ENCODE measurements around the gene CASZ1.

Gene CASZ1

DNA sequence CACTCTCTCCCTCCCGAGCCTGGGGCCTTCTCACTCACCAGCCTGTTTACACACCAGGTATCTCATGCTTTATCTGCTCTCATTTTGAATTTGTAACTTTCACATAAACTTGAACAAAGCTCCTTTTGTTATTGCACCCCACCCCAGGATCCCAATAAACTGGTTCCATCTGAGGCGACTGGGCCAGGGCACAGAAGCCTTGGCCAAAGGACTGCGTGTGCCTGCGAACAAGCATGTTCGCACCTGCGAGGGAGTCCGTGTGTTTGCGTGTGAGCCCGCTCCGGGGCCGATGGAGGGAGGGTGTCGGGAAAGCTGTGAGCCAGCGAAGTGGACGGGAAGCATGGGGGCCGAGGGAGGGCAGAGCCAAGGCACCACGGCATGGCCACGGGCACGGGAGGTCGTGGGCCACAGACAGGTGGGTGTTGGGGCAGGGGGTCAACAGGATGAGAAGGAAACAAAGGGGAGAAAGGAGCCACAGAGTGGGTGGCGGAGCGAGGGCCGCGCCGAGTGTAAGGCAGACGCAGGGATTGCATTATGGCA is 98.8 kb downstream of the CASZ1 start:
- no peak for DNase-seq

DNA sequence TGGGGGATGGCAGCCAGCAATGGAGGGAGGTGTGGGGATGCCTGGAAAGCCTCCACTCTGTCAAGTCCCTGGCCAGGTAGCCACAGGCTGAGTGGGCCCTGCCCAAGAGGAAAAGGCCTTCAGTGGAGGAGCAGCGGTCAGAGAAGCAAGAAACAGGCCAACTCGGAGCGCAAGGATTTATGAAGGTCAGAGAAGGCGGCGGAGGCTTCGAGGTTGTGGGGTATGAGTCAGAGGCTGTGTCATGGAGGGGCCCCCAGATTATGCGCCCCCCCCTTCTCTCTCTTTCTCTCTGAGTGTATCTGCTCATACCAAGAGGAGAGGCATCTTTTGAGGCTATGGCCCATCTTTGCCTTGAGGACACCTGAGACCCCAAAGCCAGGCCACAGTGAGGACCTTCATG is 99.5 kb downstream of the CASZ1 start:
- DNase-seq = no peak

DNA sequence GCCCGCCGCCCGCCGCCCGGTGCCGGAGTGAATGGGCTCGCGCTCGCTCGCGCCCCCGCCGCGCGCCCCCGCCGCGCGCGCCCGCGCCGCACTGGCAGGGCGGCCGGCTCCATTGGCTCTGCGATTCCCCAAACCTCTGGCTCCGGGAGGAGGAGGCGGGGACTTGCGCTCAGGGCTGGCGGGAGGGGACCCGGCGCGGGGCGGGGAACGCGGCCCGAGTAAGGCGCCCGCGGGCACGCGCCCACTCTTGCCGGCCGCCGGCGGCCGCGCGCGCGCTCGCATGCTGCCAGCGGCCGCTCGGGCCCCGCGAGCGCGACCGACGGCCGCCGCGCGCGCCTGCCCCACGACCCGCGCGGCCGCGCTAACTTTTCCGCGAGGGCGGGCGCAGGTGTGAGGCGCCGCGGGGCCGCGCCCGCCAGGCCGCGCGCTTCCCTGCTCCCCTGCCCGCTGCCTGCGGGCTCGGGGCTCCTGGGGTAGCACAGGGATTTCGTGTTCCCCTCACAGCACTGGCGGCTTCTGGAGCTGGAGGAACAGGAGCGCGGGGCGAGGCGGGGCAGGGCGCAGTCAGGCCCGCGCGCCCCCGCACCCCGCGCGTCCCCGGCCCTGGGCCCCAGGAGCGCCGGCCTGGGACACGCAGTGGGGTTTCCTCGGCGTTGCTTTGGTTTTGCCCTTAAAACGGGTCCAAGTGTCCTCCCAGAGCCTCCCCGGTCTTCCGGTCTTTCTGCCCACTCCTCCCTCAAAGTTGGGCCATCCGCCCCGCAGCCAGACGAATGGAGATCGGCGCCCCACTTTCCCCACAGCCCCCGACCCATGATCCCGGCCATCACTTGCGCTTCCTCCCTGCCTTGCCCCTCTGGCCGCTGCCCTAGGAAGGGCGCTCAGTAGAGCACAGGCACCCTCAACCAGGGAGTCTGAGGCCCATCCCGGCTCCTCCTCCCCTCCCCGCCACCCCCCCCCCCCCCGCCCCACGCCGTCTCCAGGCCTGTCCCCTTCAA is 101.5 kb downstream of the CASZ1 start:
- peak; percentile 6 for DNase-seq

DNA sequence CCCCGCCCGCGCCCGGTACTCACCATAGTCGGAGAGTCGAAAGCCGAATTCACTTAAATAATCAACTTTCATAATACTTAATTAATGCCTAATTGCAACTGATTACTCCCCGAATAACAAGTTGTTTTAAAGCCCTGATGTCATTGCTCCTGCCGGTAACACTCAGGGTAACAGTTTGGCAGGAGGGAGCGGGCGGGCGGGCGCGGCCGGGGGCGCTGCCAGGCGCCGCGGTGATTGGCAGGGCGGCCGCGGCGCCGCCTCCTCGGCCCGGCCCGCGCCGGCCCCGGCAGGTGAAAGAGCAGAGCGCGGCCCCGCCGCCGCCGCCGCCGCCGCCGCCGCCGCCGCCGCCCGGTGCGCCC is 102.2 kb downstream of the CASZ1 start:
- peak; percentile 14 for DNase-seq

DNA sequence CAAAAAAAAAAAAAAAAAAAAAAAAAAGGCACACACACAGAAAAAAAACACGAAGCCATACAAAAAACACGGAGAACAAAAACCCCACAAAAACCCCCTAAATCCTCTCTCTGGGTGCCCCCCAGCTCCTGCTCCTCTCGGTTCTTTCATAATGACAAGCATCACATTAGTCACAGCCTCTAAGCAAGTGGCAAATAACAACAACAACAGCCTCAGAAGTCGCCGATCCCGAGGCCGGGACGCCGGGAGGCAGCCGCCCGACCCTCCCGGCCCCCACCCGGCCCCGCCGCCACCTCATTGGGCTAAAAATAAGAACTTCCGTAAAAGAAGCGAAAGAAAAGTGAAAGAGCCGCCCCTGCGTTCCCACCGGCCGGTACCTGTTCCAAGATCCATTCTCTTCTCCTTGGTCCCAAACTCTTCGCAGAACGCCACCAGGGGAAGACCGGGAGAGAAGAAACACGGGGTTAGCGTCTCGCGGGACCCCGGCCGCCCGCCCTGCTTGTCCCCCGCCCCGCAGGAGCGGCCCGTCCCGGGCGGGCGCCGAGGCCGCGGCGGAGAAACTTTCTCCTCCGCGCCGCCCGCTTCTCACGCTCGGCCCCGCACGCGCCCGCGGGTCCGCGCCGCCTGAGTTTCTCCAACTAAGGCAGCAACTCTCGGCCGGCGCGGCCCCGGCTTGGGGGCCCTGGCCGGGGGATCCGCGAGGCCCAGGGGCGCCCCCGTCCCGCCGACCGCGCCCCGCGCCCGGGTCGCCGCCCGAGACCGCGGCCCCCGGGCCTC is 102.8 kb downstream of the CASZ1 start:
- DNase-seq = no peak

DNA sequence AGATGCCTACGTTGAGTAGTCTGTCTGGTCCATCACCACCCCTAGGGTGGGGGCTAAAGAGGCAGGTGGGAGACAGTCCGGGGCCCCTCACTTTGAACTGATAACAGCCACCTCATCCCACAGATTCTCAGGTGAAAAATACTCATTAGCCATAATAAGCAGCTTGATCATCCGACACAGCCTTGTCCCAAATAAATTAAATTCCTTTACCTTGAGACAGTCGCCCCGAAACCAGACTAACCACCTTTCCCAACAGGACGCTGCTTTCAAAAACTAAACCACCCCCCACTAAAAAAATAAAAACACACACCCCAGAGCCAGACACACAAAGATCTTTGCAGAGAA is 103.3 kb downstream of the CASZ1 start:
- no peak for DNase-seq

DNA sequence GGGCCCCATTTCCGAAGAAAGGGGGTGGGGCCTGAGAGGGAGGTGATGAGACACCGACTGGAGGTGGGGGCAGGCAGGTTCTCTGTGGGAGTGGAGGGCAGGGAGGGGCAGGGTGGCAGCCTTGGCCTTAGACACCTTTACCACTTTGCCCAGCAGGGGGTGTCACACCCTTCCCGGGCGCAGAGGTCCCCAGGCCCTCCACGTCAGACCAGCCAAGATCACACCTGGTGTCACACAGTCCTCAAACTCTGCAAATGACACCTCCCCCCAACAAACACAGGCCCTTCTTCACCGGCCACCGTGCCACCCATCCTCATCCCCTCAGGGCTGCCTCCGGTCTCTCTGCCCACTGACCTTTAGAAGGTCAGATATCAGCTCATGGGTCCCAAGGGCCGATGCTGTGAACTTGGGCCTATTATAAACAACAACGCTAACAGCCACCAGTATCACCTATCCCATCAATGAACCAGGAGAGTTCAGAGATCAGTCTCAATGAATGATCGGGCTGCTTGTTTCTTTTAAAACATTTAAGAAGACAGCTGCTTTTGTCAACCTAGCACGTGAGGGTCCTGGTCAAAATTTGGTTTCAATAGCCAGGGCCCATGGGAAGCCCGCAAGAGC is 103.9 kb downstream of the CASZ1 start:
- peak; percentile 3 for DNase-seq

DNA sequence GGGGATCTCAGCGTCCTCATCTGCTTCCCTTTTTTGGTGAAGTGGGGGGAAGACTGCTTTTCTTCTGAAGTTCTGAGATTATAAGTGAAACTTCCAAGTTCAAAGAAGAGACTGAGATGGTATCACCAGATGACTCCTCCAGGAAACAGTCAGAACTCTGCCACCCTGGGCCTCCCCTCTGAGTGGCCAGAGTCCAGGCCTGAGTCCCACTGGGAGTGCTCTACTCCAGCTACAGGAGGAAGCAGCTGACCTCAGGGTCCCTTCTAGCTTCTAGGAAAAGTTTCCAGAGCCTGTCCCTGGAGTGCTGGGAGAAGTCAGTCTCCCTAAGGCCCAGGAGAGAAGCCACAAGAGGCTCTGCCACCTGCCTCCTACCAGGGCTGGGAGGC is 104.7 kb downstream of the CASZ1 start:
- DNase-seq = no peak

DNA sequence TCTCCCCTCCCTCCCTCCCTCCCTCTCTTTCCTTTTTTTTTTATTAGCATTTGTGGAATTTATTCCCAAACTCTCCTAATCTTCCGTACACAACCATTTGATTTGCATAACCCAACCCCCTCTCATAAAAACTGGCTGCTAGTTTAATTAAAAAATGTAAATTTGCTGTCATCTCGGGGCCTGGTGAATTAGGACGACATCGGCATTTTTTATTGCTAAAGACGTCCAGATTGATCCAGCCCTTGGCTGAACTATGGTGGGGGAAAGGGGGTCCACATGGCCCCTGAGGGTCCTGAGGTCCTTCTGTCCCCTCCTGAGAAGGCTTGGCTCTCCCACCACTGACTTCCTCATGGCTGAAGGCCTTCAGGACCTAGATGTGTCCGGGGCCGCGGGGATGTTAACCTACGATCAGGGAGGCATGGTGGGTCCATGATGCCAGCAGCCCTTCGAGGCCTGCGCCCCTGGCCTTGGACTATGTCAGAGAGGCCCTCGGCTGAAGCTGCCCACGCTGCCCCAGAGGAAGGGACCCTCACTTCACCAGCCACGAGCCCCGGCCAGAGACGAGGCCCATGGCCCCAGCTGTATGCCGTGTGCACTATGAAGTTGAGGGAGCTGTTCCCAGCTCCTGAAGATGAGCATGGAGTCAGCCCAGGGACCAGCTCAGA is 105.2 kb downstream of the CASZ1 start:
- DNase-seq = no peak

DNA sequence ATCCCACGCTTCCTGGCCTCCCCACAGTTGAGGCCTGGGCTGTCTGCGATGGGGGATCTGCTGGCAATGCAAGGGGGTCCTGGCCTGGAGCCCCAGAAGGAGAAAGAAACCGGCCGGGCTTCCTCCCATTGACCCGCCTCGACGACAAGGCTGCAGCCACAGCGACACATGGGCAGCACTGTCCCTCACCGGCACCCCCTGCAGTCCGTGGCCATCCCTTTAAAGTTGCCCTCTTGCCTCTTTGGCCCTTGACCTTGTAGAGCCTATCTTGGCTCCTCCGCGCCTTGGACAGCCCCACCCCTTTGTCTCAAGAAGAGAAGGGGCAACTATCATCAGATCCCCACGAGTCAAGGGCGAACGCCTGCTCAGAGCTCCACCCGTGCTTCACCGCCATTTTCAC is 106.0 kb downstream of the CASZ1 start:
- no peak for DNase-seq

DNA sequence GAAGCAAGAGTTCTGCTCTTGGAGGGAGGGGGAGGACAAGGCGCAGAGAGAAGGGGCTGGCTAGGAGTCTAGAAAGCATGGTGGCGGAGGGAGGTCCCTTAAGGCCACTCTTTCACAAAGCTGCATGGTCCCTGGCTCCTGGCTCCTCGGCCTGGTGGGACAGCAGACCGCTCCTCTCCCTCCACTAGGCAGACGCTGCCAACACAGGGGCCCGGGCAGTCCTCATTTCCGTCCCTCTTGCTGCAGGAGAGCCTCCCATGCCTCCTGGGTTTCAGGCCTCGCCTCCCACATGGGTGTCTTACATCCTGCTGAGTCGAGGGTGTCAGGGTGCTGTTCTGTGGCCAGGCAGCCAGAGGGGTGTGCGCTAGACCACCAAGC is 108.0 kb downstream of the CASZ1 start:
- DNase-seq = no peak

DNA sequence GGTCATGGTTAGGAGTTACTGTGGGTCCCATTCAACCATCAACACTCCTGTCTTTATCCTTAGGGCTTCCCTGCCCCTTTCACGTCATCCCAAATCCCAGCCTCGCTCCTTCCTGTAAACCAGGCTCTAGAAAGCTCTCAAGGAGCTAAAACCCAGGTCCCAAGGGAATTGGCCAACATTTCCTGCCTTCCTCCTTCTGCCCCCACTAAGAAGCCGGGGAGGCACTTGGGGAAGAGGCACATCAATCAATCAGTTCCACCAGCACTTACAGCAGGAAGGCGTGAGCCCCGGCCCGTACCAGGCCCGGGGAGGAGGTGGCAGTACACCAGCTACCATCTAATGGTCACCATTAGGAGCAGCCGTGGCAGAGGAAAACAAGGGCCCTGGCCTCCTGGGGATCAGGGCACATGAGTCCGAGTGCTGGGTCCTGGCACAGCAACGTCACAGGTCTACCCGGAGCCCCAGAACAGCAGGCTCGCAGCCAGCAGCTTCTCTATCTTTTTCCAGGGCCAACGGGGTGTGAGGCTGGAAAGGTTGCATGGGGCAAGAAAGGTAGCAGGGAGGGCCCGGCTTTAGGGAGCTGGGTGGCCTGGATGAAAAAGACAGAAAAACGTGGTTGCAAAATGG is 108.6 kb downstream of the CASZ1 start:
- DNase-seq = no peak

DNA sequence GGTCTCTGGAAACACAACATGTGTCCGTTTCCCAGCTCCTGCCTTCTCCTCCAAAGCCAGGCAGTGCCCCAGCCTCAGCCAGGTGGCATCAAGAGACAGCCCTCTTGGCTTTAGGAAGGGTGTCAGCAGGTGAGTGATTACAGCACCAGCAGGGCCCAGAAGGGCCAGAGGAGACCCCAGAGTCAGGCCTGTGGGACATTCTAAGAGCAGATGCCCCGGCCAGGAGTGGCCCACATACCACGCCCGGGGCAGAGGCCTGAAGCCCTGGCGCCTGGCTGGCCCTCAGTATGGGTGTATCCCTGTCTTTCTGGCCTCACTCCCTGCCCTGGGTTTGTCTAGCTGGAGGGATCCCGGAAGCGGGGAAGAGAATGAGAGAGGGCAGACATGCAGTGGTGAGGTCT is 109.2 kb downstream of the CASZ1 start:
- DNase-seq = no peak

DNA sequence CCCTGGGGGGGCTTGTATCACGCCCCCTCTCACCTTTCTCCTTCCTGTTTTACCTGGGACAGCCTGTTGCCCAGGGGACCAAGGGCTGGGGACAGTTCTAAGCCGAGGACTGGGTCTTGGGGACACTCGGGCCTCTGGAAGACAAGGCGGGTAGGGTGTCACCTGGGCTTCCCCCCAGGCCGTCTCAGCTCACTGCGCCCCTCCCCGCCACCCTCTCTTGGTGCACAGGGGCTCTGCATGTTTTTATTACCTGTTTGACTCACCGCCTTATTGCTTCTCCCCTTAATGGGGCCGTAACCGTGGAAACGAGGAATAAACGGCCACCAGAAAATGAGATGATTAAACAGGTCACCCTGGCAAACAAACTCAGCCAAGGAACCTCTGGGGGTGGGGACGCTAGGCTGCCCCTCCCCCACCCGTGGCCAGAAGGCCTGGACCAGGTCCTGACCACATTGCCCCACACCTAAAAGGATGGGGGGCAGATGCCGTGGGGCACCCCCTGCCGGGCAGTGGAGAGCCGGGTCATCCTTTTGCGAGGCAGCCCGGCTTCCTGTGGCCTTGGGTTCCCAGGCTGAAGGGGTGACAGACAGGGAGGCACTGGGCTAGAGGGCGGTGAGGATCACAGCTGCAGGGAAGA is 109.9 kb downstream of the CASZ1 start:
- DNase-seq = no peak

DNA sequence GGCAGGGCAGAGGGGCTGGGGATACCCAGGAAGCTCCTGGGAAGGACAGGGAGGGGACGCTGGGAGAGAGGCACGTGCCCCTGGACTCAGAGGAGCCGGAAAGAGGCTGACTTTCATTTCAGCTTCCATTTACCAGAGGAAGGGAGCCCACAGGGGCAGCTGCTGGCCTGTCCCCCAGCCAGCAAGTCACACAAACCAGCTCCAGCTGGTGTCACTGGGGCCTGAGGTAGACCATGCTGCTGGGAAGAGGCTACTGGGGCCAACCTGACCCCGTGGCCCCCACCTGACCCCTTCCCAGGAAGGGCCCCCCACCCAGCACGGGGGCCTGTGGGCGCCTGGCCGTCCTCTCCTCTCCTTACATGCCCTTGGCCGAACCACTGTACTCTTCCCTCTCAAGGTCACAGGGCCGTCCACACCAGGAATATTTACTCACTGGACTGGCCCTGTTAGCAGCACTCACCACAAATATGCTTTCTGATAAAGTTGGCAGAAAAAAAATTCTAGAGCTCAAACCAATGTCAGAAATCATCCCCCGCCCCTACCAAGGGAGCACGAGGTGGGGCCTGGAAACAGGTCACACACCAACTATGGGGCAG is 110.5 kb downstream of the CASZ1 start:
- DNase-seq = no peak

DNA sequence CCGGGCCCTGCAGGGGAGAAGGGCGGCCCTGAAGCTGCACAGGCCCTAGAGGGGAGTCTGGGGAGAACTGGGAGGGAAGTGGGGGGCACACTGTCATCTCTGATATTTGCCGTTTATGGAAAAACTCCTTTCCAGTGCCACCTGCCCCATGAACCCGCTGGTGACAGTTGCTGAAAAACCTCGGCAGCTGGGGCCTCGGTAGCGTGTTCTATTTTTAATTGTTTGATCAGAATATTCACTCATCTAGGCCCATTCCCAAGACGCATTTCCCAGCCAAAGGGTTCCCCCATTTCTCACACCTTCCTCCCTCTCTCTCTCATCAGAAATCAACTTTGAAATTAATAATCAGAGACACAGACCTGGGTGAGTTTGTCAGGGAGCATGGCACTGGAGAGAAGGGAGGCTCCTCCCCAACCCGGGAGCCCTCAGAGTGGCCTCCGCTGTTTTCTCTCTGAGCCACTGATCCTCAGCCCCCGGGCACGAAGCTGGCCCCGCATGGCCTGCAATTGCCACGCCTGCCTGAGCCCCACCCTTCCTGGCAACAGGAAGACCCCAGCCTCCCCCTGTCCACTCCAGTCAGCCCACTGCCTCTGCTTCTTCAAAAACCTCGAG is 111.1 kb downstream of the CASZ1 start:
- no peak for DNase-seq

DNA sequence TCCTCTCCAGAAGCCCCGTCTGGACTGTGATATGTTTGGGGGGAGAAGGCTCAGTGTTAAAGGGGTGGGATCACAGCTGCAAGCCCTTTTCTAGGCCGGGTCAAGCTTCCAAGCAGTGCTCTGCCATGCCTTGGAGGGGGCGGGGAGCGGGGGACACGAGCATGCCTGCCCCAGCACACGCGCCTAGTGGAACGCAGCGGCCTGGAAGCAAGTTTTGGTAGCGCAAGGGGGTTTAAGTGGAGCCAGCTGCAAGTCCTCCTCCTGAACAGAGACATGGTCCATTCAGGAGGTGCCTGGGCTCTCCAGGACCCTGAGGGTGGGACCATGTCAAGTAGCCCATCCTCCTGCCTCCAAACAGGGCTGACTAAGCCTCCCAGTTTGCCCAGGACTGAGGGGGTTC is 112.2 kb downstream of the CASZ1 start:
- DNase-seq = no peak

DNA sequence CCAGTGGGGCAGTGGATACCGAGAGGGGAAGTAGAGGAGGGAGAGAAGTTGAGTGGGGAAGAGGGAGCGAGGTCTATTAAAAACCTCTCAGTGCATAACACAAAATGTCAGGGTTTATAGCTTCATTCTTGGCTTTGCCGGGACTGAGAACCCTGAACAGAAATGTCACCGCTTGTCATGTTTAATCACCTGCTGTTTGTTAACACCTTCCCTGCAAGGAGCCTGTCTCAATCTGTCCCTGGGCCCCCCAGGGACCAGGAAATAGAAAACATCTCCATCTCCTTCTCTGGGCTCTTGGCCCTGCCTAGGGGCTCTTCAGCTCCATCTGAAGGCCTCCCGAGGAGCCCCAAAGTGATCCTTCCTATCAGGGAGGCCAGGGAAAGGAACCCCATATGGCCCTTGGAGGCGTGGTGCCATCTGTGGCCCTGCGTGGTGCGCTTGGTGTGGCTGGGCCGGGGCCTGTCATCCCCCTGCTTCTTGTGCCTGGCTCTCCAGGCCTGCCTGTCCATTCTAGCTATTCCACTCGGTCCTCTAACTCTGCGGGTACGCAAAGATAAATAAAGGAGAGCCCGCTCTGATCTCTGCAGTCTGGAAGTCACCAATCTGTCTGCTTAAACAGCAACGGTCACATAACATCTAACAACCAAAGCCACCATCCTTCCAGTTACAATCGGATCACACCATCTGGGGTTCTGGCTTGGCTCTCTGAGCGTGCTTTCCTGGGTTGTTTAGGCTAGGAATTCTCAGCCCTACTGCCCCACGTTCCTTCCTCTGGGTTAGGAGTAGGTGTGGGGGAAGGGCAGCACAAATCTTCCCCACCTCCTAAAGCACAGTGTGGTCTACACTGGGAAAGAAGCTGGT is 113.8 kb downstream of the CASZ1 start:
- DNase-seq = no peak

DNA sequence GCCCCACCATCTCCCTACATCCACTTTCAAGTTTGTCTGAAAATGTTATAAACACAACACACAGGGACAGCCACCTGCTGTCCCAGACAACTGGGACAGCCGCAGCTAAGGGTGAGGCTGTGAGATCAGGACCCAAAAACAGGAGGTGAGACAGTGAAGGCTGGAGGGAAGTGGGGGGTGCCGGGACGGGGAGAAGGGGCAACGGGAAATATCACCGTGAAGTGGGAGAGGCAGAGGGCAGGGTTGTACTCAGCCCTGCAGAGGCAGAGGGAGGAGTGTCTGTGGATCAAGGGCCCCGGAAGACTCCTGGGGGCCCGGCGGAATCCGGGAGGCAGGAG is 114.4 kb downstream of the CASZ1 start:
- no peak for DNase-seq

All from KG1 (cell line).